K562 (cell line): Measurements from ENCODE around the gene ADCY5.

Source experiments
- CC2D1A ChIP-seq: fragments of 450-650 bp; IDR thresholded peaks from 2 replicates; pipeline ENCODE4 v1.6.1; 2017; ENCODE audit warnings: mild to moderate bottlenecking
- GTF2A2 ChIP-seq: IDR thresholded peaks from 2 replicates; pipeline ENCODE4 v1.6.1; 2016; ENCODE audit warnings: mild to moderate bottlenecking, missing genetic modification characterization, missing compliant biosample characterization
- TF ChIP-seq, protein P1 (sequence below), 3 experiments: IDR thresholded peaks in 2 of 3; conservative IDR thresholded peaks in 1 of 3; 2 replicates each; pipeline ENCODE4 v1.5.1; 2011 to 2012; ENCODE audit warnings: low read length in 3 of 3, mild to moderate bottlenecking in 3 of 3, control low read depth in 2 of 3, improper control_type of control experiment in 1 of 3, inconsistent platforms in 1 of 3, low read depth in 1 of 3, mixed read lengths in 1 of 3, moderate library complexity in 1 of 3; ENCODE audit not compliant: insufficient read depth in 2 of 3

DNA sequence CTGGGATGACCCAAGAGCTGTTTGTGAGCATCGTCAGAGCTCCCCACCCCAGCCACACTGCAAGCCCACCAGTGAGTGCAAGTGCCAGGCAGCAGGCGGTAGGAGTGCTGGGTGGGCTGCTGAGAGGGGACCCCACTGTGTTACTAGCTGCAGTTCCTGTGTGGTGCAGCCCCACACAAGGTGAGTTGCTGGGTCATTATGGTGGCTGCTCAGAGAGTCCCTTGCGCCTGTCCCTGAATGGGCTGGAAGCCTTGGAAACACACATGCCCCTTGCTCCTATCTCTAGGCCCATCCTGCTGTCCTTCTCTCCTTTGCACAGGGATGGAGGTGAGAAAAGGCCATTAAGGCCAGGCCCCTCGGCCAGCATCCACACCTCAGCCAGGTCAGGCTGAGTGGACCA, 163.4 kb downstream of the ADCY5 start:
- TF ChIP-seq GTF2A2 (tag), result no peak
- TF ChIP-seq CC2D1A, result no peak
- TF ChIP-seq, protein P1, sequence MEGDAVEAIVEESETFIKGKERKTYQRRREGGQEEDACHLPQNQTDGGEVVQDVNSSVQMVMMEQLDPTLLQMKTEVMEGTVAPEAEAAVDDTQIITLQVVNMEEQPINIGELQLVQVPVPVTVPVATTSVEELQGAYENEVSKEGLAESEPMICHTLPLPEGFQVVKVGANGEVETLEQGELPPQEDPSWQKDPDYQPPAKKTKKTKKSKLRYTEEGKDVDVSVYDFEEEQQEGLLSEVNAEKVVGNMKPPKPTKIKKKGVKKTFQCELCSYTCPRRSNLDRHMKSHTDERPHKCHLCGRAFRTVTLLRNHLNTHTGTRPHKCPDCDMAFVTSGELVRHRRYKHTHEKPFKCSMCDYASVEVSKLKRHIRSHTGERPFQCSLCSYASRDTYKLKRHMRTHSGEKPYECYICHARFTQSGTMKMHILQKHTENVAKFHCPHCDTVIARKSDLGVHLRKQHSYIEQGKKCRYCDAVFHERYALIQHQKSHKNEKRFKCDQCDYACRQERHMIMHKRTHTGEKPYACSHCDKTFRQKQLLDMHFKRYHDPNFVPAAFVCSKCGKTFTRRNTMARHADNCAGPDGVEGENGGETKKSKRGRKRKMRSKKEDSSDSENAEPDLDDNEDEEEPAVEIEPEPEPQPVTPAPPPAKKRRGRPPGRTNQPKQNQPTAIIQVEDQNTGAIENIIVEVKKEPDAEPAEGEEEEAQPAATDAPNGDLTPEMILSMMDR (IDR thresholded peaks at IDR 0.05 in 2 of 3, conservative IDR thresholded peaks at IDR 0.05 in 1 of 3; ENCODE audit: insufficient read depth in 2 of 3, low read depth in 1 of 3, low read length in 3 of 3), result no peak
